HG03095 (cell line): ENCODE measurements around the gene NRIP1.
A peak's percentile ranks its signal among the peaks of the same experiment; 100 is the strongest.

Source experiments
- ATAC-seq: cut with Tn5 transposase; IDR thresholded peaks from one replicate; pipeline ENCODE4 v1.9.1; 2021; ENCODE audit warnings: moderate library complexity; ENCODE audit not compliant: unreplicated experiment

The NRIP1 gene

GRCh38 chr21:15010645-15011044, 54.2 kb downstream of the NRIP1 start:
- ATAC-seq, result no peak

DNA sequence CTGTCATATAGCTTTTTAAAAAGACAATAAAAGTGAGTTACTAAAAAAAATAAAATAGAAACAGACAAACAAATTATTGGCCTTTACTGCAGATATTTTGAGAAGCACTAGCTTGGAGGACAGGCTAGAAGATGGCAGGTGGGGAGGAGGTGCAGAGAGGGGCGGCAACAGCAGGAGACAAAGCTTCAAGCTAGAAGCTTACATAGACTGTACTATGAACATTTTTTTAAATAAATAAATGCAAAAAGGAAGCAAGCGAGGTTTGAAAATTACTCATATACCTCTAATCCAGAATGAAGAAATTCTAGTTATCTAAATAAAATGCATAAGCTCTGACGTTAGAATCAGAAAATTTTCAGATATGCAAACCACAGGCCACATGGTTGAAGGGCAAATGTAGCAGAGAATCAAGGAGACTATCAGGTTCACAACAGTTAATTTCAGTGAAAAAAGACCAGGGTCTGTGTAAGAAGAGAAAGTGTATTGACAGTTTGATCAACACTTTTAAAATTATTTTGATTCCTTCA, 54.9 kb downstream of the NRIP1 start:
- ATAC-seq, result no peak

GRCh38 chr21:15007716-15008296, 57.0 kb downstream of the NRIP1 start:
- ATAC-seq, result no peak

- ATAC-seq, result no peak
Measured at GRCh38 chr21:15006594-15007230, 58.1 kb downstream of the NRIP1 start.

- ATAC-seq, result no peak
Measured at GRCh38 chr21:15005391-15005790, 59.4 kb downstream of the NRIP1 start.

DNA sequence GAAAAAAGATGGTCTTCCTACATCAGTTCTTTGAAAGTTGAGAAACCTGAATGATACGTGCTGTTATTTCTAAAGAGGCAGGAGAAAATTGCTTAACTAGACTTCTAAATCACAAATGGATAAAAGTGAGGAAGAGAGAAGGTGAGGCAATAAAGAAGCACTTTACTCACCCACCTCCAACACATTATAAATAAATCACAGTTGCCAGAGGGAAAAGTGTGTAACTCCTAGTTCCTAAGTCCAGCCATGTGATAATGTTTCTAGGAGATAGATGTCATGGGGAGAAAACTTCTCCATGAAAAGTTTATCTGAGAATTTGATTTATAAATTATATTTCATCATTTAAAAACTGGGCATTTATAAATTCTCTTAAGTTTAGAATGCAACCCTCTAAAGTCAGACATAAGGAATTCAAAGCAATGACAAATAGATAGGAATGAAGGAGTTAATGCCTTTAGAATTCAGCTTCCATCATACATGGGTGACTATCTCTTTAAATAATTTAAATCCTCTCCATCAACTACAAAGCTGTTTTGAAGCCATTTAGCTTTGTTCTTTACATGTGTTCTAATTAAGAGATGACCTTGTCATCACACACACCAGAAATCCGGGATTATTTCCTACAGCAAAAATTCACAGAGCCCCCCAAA, 60.0 kb downstream of the NRIP1 start:
- no peak for ATAC-seq

GRCh38 chr21:15003463-15004135, 61.2 kb downstream of the NRIP1 start:
- ATAC-seq, result no peak

DNA sequence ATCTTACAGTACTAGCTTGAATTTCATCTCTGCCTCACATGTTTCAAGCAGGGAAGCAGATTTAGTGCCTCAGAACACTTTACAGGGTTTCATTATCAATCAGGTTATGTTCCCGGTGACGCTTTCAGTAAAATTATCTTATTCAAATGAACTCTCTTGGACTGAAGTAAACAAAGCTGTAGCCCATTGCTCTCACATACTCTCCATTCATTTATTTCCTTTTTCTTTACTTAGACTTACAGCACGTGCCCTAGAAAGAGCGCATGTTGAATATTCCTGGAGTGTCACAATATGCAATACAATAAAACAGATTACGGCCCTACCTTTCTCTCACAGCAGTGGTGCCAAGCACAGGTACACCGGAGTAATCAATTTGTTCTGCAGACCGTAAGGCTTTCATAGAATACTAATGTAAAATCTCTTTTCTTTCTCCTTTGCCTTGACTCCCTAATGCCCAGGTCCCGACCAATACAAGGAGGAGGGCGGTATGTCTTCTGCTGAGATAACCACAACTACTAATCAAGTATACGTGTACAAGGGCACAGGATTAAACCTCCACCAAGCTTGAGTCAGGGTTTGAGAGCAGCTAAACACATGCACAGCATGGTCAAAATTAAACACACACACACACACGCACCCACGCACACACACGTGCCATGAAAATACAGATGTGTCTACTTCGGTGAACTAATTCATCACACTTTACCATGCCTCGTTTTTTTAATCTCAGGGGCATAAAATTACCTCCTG, 62.8 kb downstream of the NRIP1 start:
- ATAC-seq, result peak; percentile 90

DNA sequence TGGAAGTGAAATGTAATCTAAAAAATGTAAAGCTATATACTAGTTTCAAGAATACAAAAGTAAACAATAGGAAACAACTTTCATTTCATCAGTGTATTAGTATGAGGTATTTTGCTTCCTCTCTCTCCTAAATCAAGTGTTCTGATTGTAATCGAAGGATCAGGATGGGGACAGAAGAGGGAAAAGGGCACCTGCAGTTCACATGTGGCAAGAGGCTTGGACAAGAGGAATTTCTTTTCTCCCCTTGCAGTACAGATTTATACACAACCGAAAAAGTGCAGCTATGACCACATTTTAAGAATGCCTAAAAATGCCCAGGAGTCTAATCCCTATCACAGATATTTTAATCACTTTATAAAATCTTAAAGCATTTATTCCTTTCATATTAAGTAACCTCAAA, 63.7 kb downstream of the NRIP1 start:
- ATAC-seq, result no peak

GRCh38 chr21:15000081-15000480, 64.7 kb downstream of the NRIP1 start:
- ATAC-seq, result no peak

GRCh38 chr21:14998784-14999183, 66.0 kb downstream of the NRIP1 start:
- ATAC-seq, result no peak

DNA sequence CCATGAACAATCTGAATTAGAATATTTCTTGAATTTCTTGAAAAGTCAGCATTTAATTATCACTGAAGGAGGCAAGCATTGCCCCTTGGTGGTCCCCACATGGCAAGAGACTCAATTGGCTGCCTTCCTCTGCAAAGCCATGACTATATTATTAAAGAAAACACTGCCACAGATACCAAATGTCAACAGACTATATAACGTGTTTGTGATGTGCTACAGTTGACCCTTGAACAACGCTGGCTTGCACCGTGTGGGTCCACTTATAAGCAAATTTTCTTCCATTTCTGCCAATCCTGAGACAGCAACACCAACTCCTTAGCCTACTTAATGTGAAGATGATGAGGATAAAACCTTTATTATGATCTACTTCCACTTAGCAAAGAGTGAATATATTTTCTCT, 66.5 kb downstream of the NRIP1 start:
- no peak for ATAC-seq

DNA sequence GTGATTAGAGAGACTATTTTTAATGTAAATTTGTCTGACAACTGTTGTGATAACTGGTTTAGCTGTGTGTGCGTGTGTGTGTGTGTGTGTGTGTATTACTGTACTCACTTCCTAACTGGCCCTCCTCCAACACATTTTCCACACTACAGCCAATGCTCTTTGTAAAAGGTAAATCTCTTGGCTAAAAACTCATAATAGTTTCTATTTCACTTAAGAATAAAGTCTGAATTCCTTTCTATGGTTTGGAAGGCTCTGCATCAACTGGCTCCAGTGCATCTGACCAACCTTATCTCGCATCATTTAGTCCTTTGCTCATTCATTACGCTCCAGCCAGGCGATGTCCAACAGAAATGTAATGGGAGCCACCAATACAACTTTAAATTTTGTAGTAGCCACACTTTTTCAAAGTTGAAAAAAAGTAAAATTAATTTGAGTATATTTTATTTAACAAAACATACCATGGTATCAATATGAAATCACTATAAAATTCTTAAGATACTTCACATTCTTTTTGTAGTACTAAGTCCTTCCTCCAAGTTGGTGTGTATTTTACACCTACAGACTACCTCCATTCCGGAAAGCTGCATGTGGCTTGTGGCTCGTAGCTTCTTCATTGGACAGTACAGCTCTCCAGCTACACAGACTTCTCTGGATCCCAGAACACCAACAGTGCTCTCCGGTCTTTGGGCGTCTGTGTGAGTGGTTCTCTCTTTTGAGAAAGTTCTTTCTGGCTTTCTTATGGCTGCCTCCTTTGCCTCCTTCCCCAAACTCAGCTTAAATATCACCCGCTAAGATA, 68.9 kb downstream of the NRIP1 start:
- no peak for ATAC-seq

GRCh38 chr21:14995226-14995625, 69.6 kb downstream of the NRIP1 start:
- no peak for ATAC-seq

DNA sequence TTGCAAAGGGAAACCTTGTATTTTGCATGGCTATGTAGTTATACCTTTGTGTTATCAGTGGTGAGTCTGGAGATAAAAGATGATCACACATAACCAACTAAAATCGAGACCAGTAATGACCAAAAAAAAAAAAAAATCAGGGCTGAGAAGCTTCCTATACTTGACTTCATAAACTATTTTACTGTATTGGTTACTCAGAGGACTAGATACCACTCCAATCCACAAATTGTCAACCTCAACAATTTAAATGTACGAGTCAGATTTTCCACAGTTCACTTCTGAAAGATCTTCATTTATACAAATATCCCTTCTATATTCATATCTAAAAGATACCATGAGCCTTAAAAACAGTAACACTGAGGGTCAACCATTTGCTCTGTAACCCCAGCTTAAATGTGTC, 71.7 kb downstream of the NRIP1 start:
- no peak for ATAC-seq

DNA sequence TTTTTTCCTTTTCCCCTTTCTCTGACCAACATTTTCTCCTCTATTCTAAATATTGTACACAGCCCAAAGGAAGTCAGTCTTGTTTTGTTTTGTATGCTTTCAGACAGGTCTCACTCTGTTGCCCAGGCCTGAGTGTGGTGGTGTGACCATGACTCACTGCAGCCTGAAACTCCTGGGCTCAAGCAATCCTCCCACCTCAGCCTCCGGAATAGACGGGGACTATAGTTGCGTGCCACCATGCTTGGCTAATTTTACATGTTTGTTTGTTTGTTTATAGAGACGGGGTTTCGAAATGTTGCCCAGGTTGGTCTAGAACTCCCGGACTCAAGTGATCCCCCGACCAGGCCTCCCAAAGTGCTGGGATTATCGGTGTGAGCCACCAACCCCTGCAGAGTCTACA, 72.8 kb downstream of the NRIP1 start:
- ATAC-seq, result no peak

- ATAC-seq, result no peak
Measured at GRCh38 chr21:14989359-14989758, 75.4 kb downstream of the NRIP1 start.

GRCh38 chr21:14988760-14989159, 76.0 kb downstream of the NRIP1 start:
- ATAC-seq, result no peak

- no peak for ATAC-seq
Measured at GRCh38 chr21:14987370-14988170, 77.2 kb downstream of the NRIP1 start.
